Vagina (tissue), 2 donors: ENCODE results near the gene ERRFI1. TPM values are rescaled to one million over a fixed set of nuclear protein-coding genes. Genes with fewer than 3 reads are reported as not detected.

Experiments
- DNase-seq, 2 donors: peaks; one replicate each; pipeline ENCODE4 v3.0.0-alpha.2; 2017; ENCODE audit errors: extremely low spot score in 2 of 2
- H3K27ac ChIP-seq: fragments of 200-600 bp; sonication (generic); one replicate; pipeline ENCODE4 v1.5.1; 2019
- H3K27me3 ChIP-seq: fragments of 200-600 bp; sonication (generic); one replicate; pipeline ENCODE4 v1.5.1; 2019
- H3K36me3 ChIP-seq, 2 donors: fragments of 200-600 bp; sonication (generic); one replicate each; pipeline ENCODE4 v1.5.1; 2017 to 2019
- H3K4me1 ChIP-seq: fragments of 200-600 bp; sonication (generic); one replicate; pipeline ENCODE4 v1.5.1; 2019
- H3K4me3 ChIP-seq, 2 donors: fragments of 200-600 bp; sonication (generic); 1 replicate in 1 of 2; 2 replicates in 1 of 2; pipeline ENCODE4 v1.5.1; 2016 to 2019
- H3K9me3 ChIP-seq: fragments of 200-600 bp; sonication (generic); one replicate; pipeline ENCODE4 v1.5.1; 2019
- CTCF ChIP-seq, 3 experiments: fragments of 450-650 bp in 2 of 3; fragments of 200-600 bp in 1 of 3; sonication (generic) in 1 of 3; IDR thresholded peaks; one replicate each; pipeline ENCODE4 v1.5.1; 2017 to 2019; ENCODE audit warnings: antibody characterized with exemption in 3 of 3, mild to moderate bottlenecking in 2 of 3, moderate library complexity in 2 of 3
- POLR2A ChIP-seq, 2 donors: fragments of 450-650 bp; IDR thresholded peaks; one replicate each; pipeline ENCODE4 v1.6.1; 2017; ENCODE audit warnings: antibody characterized with exemption in 2 of 2, mild to moderate bottlenecking in 2 of 2, moderate library complexity in 2 of 2
- POLR2AphosphoS5 ChIP-seq, 2 donors: sonication (generic); formaldehyde crosslinking; IDR thresholded peaks; one replicate each; pipeline ENCODE4 v1.9.0; 2017; ENCODE audit warnings: antibody characterized with exemption in 2 of 2, mild to moderate bottlenecking in 2 of 2, low read depth in 1 of 2; ENCODE audit not compliant: insufficient read depth in 1 of 2
- intact Hi-C: fragments of 100-400 bp; cut with DNase I; formaldehyde crosslinking; loops from one replicate; pipeline ENCODE4 v1.15.1; 2023
- total RNA-seq: library from RNA; depleted of rRNA; stranded (reverse); fragments of >200 nt; gene quantifications from one replicate; pipeline ENCODE4 v1.2.3, GENCODE V29; 2016

ERRFI1 gene
- total RNA-seq, 1 donor from 2014 or later: 160 TPM

- TF ChIP-seq POLR2A (IDR thresholded peaks at IDR 0.05): no peak
- TF ChIP-seq POLR2AphosphoS5 (IDR thresholded peaks at IDR 0.05; ENCODE audit: insufficient read depth in 1 of 2, low read depth in 1 of 2): no peak
- TF ChIP-seq CTCF (IDR thresholded peaks at IDR 0.05): no peak
- intact Hi-C loops: no loop called here
- no peaks in the 10 kb centered on the region for H3K36me3 ChIP-seq
- H3K4me3 ChIP-seq: no peak overlapping the region
- H3K4me1 ChIP-seq: no peaks in the 10 kb centered on the region
- H3K27ac ChIP-seq: no peak overlapping the region
- no peaks in the 10 kb centered on the region for H3K9me3 ChIP-seq
- no peak for DNase-seq
- no peaks in the 10 kb centered on the region for H3K27me3 ChIP-seq
These were observed 34.3 kb downstream of the ERRFI1 start for GRCh38 chr1:7991504-7992440.

GRCh38 chr1:7989762-7990428 lies 36.2 kb downstream of the ERRFI1 start:
- Histone ChIP-seq H3K4me1 (no peaks in the 10 kb centered on the region), H3K9me3 (no peaks in the 10 kb centered on the region), H3K27me3 (no peaks in the 10 kb centered on the region), H3K36me3 (peaks cover 0 to 18% of the 10 kb centered on the region in 2 donors), H3K27ac (no peak overlapping the region), H3K4me3 (no peak overlapping the region)
- TF ChIP-seq CTCF (IDR thresholded peaks at IDR 0.05) (no peak), POLR2A (IDR thresholded peaks at IDR 0.05) (no peak), POLR2AphosphoS5 (IDR thresholded peaks at IDR 0.05; ENCODE audit: insufficient read depth in 1 of 2, low read depth in 1 of 2) (no peak)
- intact Hi-C loops: loop anchor here (10.0 kb wide), 1 partner anchor 325 kb away; the partner anchor contains the start of gene SLC45A1
- no peak for DNase-seq

- H3K27me3 ChIP-seq: no peaks in the 10 kb centered on the region
- no peaks in the 10 kb centered on the region for H3K4me1 ChIP-seq
- H3K27ac ChIP-seq: no peak overlapping the region
- intact Hi-C loops: loop anchor here (10.0 kb wide), 1 partner anchor 326 kb away; the partner anchor contains the start of gene SLC45A1
- H3K9me3 ChIP-seq: no peaks in the 10 kb centered on the region
- DNase-seq: no peak
- H3K36me3 ChIP-seq: peaks cover 0 to 27% of the 10 kb centered on the region in 2 donors
- no peak for TF ChIP-seq POLR2AphosphoS5 (IDR thresholded peaks at IDR 0.05; ENCODE audit: insufficient read depth in 1 of 2, low read depth in 1 of 2)
- TF ChIP-seq CTCF (IDR thresholded peaks at IDR 0.05): no peak
- TF ChIP-seq POLR2A (IDR thresholded peaks at IDR 0.05): no peak
- no peak overlapping the region for H3K4me3 ChIP-seq
These were observed 37.5 kb downstream of the ERRFI1 start for GRCh38 chr1:7988576-7988975.

GRCh38 chr1:7987528-7987927 lies 38.6 kb downstream of the ERRFI1 start:
- TF ChIP-seq POLR2AphosphoS5 (IDR thresholded peaks at IDR 0.05; ENCODE audit: insufficient read depth in 1 of 2, low read depth in 1 of 2) (no peak), POLR2A (IDR thresholded peaks at IDR 0.05) (no peak), CTCF (IDR thresholded peaks at IDR 0.05) (no peak)
- Histone ChIP-seq H3K9me3 (no peaks in the 10 kb centered on the region), H3K36me3 (peaks cover 0 to 35% of the 10 kb centered on the region in 2 donors), H3K27ac (no peak overlapping the region), H3K27me3 (no peaks in the 10 kb centered on the region), H3K4me3 (no peak overlapping the region), H3K4me1 (peaks cover 8% of the 10 kb centered on the region)
- intact Hi-C loops: loop anchor here (10.0 kb wide), 1 partner anchor 327 kb away; the partner anchor contains the start of gene SLC45A1
- no peak for DNase-seq
